Stomach (tissue), 9 donors: ENCODE measurements around the gene KLF4. TPM values are rescaled to one million over a fixed set of nuclear protein-coding genes. Genes with fewer than 3 reads are reported as not detected.

ENCODE experiments used
- DNase-seq, 2 donors: peaks; one replicate each; pipeline versions ENCODE4 v3.0.0 to v3.0.0-alpha.2; 2013 to 2019
- H3K27ac ChIP-seq, 5 donors: fragments of 200-600 bp in 4 of 5; sonication (generic) in 4 of 5; one replicate each; pipeline ENCODE4 v1.5.1; 2013 to 2019; ENCODE audit warnings: mild to moderate bottlenecking in 1 of 5, moderate library complexity in 1 of 5
- H3K27me3 ChIP-seq, 3 donors: fragments of 200-600 bp; sonication (generic); one replicate each; pipeline ENCODE4 v1.5.1; 2017 to 2019; ENCODE audit warnings: mixed run types in 1 of 3
- H3K36me3 ChIP-seq, 4 donors: fragments of 200-600 bp; sonication (generic); 1 replicate in 3 of 4; 2 replicates in 1 of 4; pipeline ENCODE4 v1.5.1; 2016 to 2019
- H3K4me1 ChIP-seq, 4 donors: fragments of 200-600 bp; sonication (generic); one replicate each; pipeline ENCODE4 v1.5.1; 2016 to 2019
- H3K4me3 ChIP-seq, 4 donors: fragments of 200-600 bp; sonication (generic) in 3 of 4; one replicate each; pipeline ENCODE4 v1.5.1; 2016 to 2019; ENCODE audit warnings: mild to moderate bottlenecking in 1 of 4
- H3K9me3 ChIP-seq, 4 donors: fragments of 200-600 bp; sonication (generic); one replicate each; pipeline ENCODE4 v1.5.1; 2016 to 2019
- CTCF ChIP-seq, 7 experiments: fragments of 450-650 bp in 4 of 7; fragments of 200-600 bp in 3 of 7; sonication (generic) in 3 of 7; IDR thresholded peaks; one replicate each; pipeline ENCODE4 v1.5.1; 2016 to 2019; ENCODE audit warnings: antibody characterized with exemption in 7 of 7, control low read depth in 2 of 7, mild to moderate bottlenecking in 1 of 7
- EP300 ChIP-seq: sonication (generic); formaldehyde crosslinking; IDR thresholded peaks from one replicate; pipeline ENCODE4 v1.6.1; 2017; ENCODE audit warnings: antibody characterized with exemption
- POLR2A ChIP-seq, 4 donors: fragments of 450-650 bp; IDR thresholded peaks; one replicate each; pipeline ENCODE4 v1.6.1; 2016; ENCODE audit warnings: antibody characterized with exemption in 4 of 4, control low read depth in 2 of 4, mild to moderate bottlenecking in 1 of 4, moderate library complexity in 1 of 4
- POLR2AphosphoS5 ChIP-seq, 3 donors: sonication (generic); formaldehyde crosslinking; IDR thresholded peaks; one replicate each; pipeline ENCODE4 v1.6.1; 2016; ENCODE audit warnings: antibody characterized with exemption in 3 of 3
- WGBS, 5 donors: extraction: QIAGEN DNeasy Blood & Tissue Kit in 3 of 5; methylation state at CpG; one replicate each; pipeline versions ENCODE4 v1.1.5 to v1.1.7; 2013 to 2018; 5-methylcytosine and 5-hydroxymethylcytosine counted together
- intact Hi-C: fragments of 100-400 bp; cut with DNase I; formaldehyde crosslinking; loops from one replicate; pipeline ENCODE4 v1.15.1; 2023; ENCODE audit warnings: low total_unique reads
- polyA plus RNA-seq, 3 donors: library from polyadenylated mRNA; stranded (reverse); fragments of 200-250 nt; gene quantifications; one replicate each; pipeline ENCODE4 v1.2.3, GENCODE V29; 2013
- total RNA-seq, 5 donors: library from RNA; depleted of rRNA; stranded (reverse); fragments of >200 nt; gene quantifications; one replicate each; pipeline versions ENCODE4 v1.1.0 to v1.2.3, GENCODE V29; 2014 to 2016
- donor health status: healthy with polysubstance abuse.
- donor health status: Bipolar disorder and iron deficiency.
- donor health status: healthy.

The KLF4 gene
- total and polyA plus RNA-seq, 8 donors: 18.2 to 323 (median 56.8) TPM

DNA sequence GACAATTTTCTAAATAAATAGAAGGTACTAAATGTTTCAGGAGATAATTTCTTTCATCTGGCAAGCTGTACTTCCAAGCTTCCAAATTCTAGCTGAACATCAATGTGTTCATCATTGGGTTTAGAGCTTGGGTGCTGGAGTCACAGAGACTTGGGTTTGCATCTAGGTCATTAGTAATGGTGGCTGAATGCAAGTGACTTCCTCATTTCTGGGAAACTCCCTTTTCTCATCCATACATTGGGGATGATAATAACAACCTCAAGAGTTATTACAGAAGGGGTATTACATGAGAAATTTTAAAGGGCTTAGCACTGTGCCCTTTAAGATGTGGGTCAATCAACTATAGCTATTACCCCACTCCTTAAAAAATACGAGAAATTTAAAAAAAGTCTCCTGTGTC is 41.1 kb upstream of the KLF4 start:
- no peak overlapping the region for H3K27ac ChIP-seq
- H3K27me3 ChIP-seq: no peaks in the 10 kb centered on the region
- H3K9me3 ChIP-seq: no peaks in the 10 kb centered on the region
- WGBS, 5 donors: 86 to 96% (median 93%) methylated on average over 1 of the region's 1 CpG
- DNase-seq: no peak
- H3K4me3 ChIP-seq: no peak overlapping the region
- no peaks in the 10 kb centered on the region for H3K36me3 ChIP-seq
- no peaks in the 10 kb centered on the region for H3K4me1 ChIP-seq
- TF ChIP-seq EP300: no peak
- no peak for TF ChIP-seq POLR2AphosphoS5 (IDR thresholded peaks at IDR 0.05)
- TF ChIP-seq CTCF (IDR thresholded peaks at IDR 0.05): no peak
- TF ChIP-seq POLR2A (IDR thresholded peaks at IDR 0.05): no peak
- intact Hi-C loops: no loop called here

- Histone ChIP-seq H3K36me3 (no peaks in the 10 kb centered on the region), H3K4me3 (no peak overlapping the region), H3K27ac (no peak overlapping the region), H3K4me1 (no peaks in the 10 kb centered on the region), H3K9me3 (no peaks in the 10 kb centered on the region), H3K27me3 (no peaks in the 10 kb centered on the region)
- no peak for DNase-seq
- intact Hi-C loops: no loop called here
- 96 to 100% (median 98%) methylated on average over 6 of the region's 6 CpGs for WGBS, 5 donors
- TF ChIP-seq CTCF (IDR thresholded peaks at IDR 0.05): no peak
- TF ChIP-seq POLR2A (IDR thresholded peaks at IDR 0.05): no peak
- no peak for TF ChIP-seq POLR2AphosphoS5 (IDR thresholded peaks at IDR 0.05)
- no peak for TF ChIP-seq EP300
Measured at GRCh38 chr9:107528686-107529085, 39.1 kb upstream of the KLF4 start.

- Histone ChIP-seq H3K4me3 (no peak overlapping the region), H3K9me3 (no peaks in the 10 kb centered on the region), H3K36me3 (no peaks in the 10 kb centered on the region), H3K27me3 (no peaks in the 10 kb centered on the region), H3K4me1 (no peaks in the 10 kb centered on the region), H3K27ac (no peak overlapping the region)
- intact Hi-C loops: no loop called here
- TF ChIP-seq EP300 (no peak), CTCF (IDR thresholded peaks at IDR 0.05) (no peak), POLR2A (IDR thresholded peaks at IDR 0.05) (no peak)
- 89 to 95% (median 92%) methylated on average over 6 of the region's 6 CpGs for WGBS, 5 donors
- no peak for DNase-seq
Measured at GRCh38 chr9:107523539-107523938, 34.0 kb upstream of the KLF4 start.

GRCh38 chr9:107520186-107520585 is 30.6 kb upstream of the KLF4 start:
- Histone ChIP-seq H3K27ac (no peak overlapping the region), H3K36me3 (no peaks in the 10 kb centered on the region), H3K27me3 (no peaks in the 10 kb centered on the region), H3K9me3 (no peaks in the 10 kb centered on the region), H3K4me3 (no peak overlapping the region), H3K4me1 (peaks cover 0 to 8% (median 6%) of the 10 kb centered on the region in 4 donors)
- intact Hi-C loops: no loop called here
- DNase-seq: no peak
- WGBS, 5 donors: 94 to 100% (median 96%) methylated on average over 1 of the region's 1 CpG
- TF ChIP-seq EP300 (no peak), CTCF (IDR thresholded peaks at IDR 0.05) (no peak), POLR2A (IDR thresholded peaks at IDR 0.05) (no peak), POLR2AphosphoS5 (IDR thresholded peaks at IDR 0.05) (no peak)
